ENCODE data around the gene SPPL2A. TPM values are rescaled to one million over a fixed set of nuclear protein-coding genes. Genes with fewer than 3 reads are reported as not detected.

Gene SPPL2A
- total RNA-seq, 1 experiment from 2014 or later = 64.4 TPM

DNA sequence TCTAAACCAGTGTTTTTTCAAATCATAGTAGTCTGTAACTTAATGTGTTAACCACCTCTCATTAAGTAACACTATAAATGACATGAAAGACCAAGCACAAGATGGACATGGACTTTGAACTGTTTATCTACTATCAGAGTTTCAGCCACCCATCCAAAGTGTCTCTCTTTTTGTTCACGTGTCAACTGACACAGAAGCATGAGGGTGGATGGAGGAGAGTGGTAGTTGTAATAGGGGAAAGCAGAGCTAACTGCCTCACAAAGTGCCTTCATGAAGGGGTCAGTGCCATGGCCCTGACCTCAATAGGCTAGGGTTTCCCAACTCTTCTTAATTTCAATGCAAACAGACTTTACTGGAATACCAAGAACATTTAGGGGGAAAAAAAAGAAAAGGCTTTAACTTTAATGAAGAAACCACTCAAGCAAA is 46.8 kb downstream of the SPPL2A start:
- no peak overlapping the region for H2BK15ac ChIP-seq (ENCODE audit: low read depth, low read length)
- H3K56ac ChIP-seq (ENCODE audit: insufficient read length, low read depth, low read length) = no peak overlapping the region
- H3K4ac ChIP-seq (ENCODE audit: low read depth, low read length) = no peak overlapping the region
- H3K9me3 Mint-ChIP-seq = no peaks in the 10 kb centered on the region
- no peak overlapping the region for H3K9ac ChIP-seq (ENCODE audit: extremely low read depth, insufficient read length, low read length)
- H3K23me2 ChIP-seq (ENCODE audit: insufficient read length, low read depth, low read length, poor library complexity, severe bottlenecking) = no peaks in the 10 kb centered on the region
- H3K18ac ChIP-seq (ENCODE audit: insufficient read length, low read depth, low read length) = no peak overlapping the region
- no peaks in the 10 kb centered on the region for H3K4me1 ChIP-seq (ENCODE audit: insufficient read depth, low read length)
- no peak overlapping the region for H3K27ac ChIP-seq (ENCODE audit: insufficient read length, low read depth, low read length)
- no peak overlapping the region for H2BK20ac ChIP-seq (ENCODE audit: low read depth, low read length, poor library complexity, severe bottlenecking)
- no peak overlapping the region for H2BK120ac ChIP-seq (ENCODE audit: low read depth, low read length, poor library complexity, severe bottlenecking)
- H3K9me3 ChIP-seq (ENCODE audit: control insufficient read depth, low read depth, low read length) = no peaks in the 10 kb centered on the region
- no peak for DNase-seq
- no CpG with 5 or more reads among the region's 1 CpG for WGBS (ENCODE audit: extremely low coverage, insufficient read length, low lambda C conversion rate)
- H2BK5ac ChIP-seq (ENCODE audit: insufficient read length, low read length) = no peak overlapping the region
- H3K4me1 Mint-ChIP-seq = no peaks in the 10 kb centered on the region
- no peak overlapping the region for H2BK12ac ChIP-seq (ENCODE audit: insufficient read length, low read depth, low read length)
- TF ChIP-seq, protein P1, sequence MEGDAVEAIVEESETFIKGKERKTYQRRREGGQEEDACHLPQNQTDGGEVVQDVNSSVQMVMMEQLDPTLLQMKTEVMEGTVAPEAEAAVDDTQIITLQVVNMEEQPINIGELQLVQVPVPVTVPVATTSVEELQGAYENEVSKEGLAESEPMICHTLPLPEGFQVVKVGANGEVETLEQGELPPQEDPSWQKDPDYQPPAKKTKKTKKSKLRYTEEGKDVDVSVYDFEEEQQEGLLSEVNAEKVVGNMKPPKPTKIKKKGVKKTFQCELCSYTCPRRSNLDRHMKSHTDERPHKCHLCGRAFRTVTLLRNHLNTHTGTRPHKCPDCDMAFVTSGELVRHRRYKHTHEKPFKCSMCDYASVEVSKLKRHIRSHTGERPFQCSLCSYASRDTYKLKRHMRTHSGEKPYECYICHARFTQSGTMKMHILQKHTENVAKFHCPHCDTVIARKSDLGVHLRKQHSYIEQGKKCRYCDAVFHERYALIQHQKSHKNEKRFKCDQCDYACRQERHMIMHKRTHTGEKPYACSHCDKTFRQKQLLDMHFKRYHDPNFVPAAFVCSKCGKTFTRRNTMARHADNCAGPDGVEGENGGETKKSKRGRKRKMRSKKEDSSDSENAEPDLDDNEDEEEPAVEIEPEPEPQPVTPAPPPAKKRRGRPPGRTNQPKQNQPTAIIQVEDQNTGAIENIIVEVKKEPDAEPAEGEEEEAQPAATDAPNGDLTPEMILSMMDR (conservative IDR thresholded peaks at IDR 0.05) = no peak
- no peaks in the 10 kb centered on the region for H4K20me1 ChIP-seq (ENCODE audit: control insufficient read depth, insufficient read depth, insufficient read length)
- no peak overlapping the region for H3K23ac ChIP-seq (ENCODE audit: insufficient read length, low read depth, low read length)
- H3K36me3 Mint-ChIP-seq (ENCODE audit: insufficient read depth in 1 of 3, low read depth in 3 of 3) = peaks cover 6 to 27% (median 13%) of the 10 kb centered on the region in 3 experiments; a peak in 6 of 7 replicates
- H3K14ac ChIP-seq (ENCODE audit: insufficient read depth, low read length) = no peak overlapping the region
- no peak overlapping the region for H4K8ac ChIP-seq (replicated peaks; ENCODE audit: insufficient read length, low read depth, low read length)
- H3K27ac Mint-ChIP-seq = no peak overlapping the region
- H4K5ac ChIP-seq (ENCODE audit: insufficient read length, low read depth, low read length) = no peak overlapping the region
- H2AFZ ChIP-seq (ENCODE audit: low read length) = no peak overlapping the region
- no peaks in the 10 kb centered on the region for H3K79me2 ChIP-seq (ENCODE audit: insufficient read depth, low read length)
- H3K27me3 ChIP-seq (ENCODE audit: insufficient read depth, low read length) = no peaks in the 10 kb centered on the region
- no peaks in the 10 kb centered on the region for H3K79me1 ChIP-seq (ENCODE audit: insufficient read depth, low read depth, low read length, poor library complexity, severe bottlenecking)
- H3K27me3 Mint-ChIP-seq (ENCODE audit: low read depth) = no peaks in the 10 kb centered on the region
- H3K4me2 ChIP-seq (ENCODE audit: insufficient read depth, insufficient read length, low read length) = no peak overlapping the region
- H3K4me3 Mint-ChIP-seq = no peak overlapping the region
- no peak overlapping the region for H4K91ac ChIP-seq (ENCODE audit: insufficient read length, low read depth, low read length)
- H3T11ph ChIP-seq (ENCODE audit: low read length) = no peak overlapping the region
- no peak overlapping the region for H2AK5ac ChIP-seq (ENCODE audit: insufficient read length, low read length)
